ENCODE measurements around the gene EIF4A2.

The EIF4A2 gene

DNA sequence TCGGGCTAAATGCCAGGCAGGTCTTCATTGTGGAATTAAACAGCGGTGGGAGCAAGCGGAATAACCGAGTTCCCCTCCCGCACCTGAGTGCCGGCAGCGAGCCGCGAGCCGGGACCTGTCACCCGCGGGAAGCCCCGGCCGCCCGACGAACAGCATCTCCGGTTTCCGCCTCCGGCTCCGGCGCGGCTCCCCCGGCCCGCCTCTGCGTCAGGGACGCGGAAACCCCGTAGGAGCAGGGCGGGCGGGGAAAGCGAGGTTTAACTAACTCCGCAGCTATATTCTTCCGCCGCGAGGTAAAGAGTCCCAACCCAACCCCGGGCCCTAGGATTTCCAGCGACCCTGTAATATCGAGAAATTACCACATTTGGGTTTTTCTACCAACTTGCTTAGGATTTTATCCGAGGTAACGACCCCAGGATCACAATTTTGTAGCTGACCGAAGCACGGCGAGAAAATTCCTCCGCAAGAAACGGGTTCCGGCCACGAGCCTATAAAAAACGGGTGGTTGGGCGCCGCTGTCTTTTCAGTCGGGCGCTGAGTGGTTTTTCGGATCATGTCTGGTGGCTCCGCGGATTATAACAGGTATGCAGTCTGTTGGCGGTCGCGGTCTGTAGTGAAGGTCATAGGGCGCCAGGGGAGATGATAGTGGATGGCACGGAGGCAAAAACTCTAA is at the start of gene EIF4A2:
TSS of gene EIF4A2 (plus strand) at position 520 of the 673 bp plus-strand sequence. CDS start at position 554, 34 bp downstream.
- in situ Hi-C loops (cut with MboI; ENCODE audit: low sequenced_read_pairs): no loop called here

DNA sequence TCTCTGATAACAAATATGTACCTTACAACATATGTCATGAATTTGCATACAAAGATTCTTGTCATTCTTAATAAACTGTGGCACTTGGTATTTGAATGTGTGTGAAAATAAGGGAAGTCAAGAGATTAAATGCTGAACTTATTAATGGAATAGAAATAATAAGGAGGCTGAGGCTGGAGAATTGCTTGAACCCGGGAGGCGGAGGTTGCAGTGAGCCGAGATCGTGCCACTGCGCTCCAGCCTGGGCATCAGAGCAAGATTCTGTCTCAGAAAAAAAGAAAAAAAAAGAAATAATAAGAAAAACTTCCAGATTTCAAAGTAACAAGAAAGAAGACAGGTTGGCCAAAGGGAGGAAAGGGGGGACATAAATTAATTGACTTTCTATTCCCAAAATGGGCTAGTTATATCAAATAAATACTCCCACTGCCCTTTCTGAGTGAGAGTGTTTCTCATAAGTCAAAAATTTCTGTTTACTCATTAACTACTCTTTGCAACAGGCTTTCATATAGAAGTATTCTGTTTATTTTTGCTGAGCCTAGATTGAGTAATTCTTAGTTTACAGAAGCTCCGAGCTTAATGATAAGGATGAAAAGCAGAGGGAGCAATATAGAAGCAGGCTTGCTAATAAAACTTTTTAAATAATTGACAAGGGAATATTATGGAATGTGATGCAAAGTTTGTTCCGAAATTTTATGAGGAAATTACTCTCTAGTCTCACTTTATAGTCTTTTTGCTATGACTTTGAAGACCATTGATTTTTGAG is 40.6 kb upstream of the EIF4A2 start:
- in situ Hi-C loops (cut with MboI; ENCODE audit: low sequenced_read_pairs): no loop called here

DNA sequence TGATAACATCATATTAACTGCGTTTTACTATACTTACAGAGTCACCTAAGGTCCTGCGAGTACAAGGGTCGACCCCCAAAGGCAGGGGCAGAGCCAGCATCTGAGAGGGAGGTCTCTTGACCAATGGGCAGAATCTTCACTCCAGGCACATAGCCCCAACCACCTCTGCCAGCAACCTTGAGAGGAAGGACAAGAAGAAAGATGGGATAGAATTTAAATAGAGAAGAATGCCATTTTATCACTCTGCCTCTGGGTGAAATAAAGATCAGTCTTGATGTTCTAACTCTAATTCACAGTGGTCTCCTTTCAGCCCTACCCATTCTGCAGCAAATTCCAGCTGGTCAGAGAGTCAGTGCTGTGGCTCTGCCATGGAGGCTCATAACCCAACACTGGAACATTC is 39.7 kb upstream of the EIF4A2 start:
- in situ Hi-C loops (cut with MboI; ENCODE audit: low sequenced_read_pairs): no loop called here

DNA sequence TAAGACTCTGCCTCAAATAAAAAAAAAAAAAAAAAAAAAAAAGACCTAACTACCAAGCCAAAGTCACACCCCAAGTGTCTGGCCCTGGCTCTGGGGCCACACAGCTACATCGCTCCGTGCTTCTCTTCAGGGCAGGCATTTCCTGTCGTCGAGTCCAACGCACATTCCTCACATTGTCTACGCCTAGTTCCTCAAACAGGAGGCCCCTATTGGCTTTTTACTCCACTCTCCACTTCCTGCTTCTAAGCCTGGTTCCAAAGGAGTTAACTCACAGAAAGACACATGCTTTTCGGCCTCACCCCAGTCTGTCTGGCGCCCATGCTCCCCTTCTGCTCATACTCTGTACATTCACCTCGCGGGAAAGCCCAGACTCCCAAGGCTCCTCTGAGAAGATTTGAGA is 37.4 kb upstream of the EIF4A2 start:
- in situ Hi-C loops (cut with MboI; ENCODE audit: low sequenced_read_pairs): no loop called here

DNA sequence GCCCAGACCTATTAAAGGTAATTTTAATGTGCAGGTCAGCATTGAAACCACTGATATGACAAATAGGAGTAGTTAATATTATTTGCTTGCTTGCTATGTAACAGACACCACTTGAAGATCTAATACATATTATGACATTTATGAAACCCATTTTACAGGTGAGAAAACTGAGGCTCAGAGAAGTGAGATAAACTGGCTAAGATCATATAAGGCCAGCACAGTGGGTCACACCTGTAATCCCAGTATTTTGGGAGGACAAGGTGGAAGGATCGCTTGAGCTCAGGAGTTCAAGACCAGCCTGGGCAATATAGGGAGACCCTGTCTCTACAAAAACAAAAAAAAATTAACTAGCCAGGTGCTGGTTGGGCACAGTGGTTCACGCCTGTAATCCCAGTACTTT is 33.1 kb upstream of the EIF4A2 start:
- in situ Hi-C loops (cut with MboI; ENCODE audit: low sequenced_read_pairs): no loop called here

DNA sequence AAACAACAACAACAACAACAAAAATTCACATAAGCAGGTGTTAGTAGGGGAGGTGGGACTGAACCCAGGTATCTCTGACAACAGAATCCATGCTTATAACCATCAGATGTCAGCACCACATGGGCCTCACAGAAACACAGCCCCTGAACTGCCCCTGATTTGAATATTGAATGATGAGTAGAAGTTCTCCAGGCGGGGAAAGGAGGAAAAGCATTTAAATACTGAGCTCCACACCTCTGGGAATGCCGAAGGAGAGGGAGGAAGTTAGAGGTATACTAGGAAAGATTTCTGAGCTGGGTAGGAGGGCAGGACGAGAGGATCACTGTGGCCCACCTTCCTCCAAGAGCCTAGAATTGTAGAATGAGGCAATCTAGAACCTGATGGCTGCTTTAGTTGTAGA is 31.9 kb upstream of the EIF4A2 start:
- in situ Hi-C loops (cut with MboI; ENCODE audit: low sequenced_read_pairs): no loop called here

DNA sequence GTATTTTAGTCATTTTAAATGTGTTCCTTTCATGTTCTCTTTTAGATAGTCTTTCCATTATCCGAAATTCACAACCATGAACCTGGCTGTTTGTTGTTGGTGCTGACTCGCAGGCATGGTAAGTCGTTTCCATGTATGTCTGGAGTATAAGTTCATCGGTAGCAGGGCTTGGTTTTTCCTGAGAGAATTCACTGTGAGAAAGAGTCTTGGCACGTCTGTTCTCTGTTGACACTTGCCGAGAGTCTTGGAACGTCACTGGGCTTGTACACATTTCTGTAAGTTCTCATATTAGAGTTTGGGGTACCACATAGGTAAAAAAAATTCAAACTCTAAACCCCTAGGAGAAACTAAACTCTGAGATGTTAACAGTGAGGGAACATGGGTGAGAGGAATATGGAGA is 29.4 kb upstream of the EIF4A2 start:
- in situ Hi-C loops (cut with MboI; ENCODE audit: low sequenced_read_pairs): no loop called here

DNA sequence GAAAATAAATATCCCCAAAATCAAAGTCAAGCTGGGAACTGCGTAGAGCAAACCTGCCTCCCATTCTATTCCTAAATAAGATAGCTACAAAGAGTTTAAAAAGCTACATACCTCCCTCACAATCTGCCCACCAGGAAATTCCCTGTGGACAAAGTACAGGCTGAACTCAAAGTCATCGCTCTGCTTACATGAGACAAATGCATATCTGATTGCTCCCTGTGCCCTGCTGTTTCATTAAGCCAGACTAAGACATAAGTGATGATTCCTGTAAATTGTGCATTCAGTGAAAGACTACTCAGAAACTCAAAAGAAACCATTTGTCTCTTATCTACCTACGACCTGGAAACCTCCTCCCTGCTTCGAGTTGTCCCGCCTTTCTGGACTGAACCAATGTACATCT is 28.5 kb upstream of the EIF4A2 start:
- in situ Hi-C loops (cut with MboI; ENCODE audit: low sequenced_read_pairs): no loop called here

DNA sequence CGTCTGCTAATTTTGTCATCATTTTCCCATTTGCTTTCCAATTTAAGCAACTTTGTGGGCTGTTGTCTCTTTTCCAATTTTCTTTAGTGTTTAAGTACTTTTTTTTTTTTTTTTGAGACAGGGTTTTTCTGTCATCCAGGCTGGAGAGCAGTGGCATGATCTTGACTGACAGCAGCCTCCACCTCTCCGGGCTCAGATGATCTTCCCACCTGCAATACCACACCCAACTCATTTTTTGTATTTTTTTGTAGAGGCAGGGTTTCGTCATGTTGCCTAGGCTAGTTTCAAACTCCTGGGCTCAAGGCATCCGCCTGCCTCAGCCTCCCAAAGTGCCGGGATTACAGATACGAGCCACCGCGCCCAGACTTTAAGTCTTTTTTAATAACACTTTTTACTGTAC is 26.2 kb upstream of the EIF4A2 start:
- in situ Hi-C loops (cut with MboI; ENCODE audit: low sequenced_read_pairs): no loop called here

DNA sequence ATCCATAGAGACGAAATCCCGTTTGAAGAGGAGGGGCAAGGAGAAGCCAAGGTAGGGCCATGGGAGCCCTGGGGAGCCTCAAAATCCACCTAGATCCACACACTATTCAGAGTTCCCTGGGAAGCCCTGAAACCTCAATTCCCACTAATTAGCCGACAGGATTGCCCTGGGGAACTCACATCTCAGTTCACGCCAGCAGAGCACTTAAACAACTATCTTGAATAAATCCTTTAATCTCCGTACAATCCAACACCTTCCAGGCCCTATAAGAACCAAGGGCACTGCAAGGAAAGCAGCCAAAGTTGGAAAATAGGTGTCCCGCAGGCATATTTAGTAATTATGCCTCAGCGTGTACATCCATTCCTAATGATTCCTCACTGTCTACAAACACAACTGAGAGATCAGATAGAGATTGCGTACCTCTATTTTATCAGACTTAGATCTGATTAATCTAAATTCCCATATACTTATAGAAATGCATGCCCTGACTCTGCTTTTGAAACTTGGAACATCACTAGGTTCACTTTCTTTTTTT is 25.6 kb upstream of the EIF4A2 start:
- in situ Hi-C loops (cut with MboI; ENCODE audit: low sequenced_read_pairs): no loop called here

DNA sequence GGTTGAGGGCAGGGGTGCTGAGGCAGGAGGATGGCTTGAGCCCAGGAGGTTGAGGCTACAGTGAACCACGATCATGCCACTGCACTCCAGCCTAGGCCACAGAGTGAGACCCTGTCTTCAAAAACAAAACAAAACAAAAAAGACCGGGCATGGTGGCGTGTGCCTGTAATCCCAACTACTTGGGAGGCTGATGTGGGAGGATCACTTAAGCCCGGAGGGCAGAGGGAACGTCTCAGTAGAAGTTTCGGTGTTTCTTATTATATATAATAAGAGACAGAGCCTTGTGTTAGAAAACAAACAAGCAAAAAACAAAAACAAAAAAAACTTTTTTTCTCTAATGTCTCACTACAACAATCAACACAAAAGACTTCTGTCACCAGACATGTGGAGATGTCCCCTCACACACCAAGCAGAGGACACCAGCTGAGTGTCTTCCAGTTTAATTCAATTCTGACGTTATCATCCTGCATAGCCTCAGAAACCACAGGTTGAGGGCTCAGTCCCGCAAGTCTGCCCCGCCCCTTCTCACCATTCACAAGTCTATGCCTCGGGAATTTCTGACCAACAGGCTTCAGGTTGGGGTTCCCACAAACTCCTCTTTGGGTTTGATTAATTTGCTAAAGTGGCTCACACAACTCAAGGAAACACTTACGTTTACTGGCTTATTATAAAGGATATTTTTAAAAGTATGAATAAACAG is 24.0 kb upstream of the EIF4A2 start:
- in situ Hi-C loops (cut with MboI; ENCODE audit: low sequenced_read_pairs): no loop called here

DNA sequence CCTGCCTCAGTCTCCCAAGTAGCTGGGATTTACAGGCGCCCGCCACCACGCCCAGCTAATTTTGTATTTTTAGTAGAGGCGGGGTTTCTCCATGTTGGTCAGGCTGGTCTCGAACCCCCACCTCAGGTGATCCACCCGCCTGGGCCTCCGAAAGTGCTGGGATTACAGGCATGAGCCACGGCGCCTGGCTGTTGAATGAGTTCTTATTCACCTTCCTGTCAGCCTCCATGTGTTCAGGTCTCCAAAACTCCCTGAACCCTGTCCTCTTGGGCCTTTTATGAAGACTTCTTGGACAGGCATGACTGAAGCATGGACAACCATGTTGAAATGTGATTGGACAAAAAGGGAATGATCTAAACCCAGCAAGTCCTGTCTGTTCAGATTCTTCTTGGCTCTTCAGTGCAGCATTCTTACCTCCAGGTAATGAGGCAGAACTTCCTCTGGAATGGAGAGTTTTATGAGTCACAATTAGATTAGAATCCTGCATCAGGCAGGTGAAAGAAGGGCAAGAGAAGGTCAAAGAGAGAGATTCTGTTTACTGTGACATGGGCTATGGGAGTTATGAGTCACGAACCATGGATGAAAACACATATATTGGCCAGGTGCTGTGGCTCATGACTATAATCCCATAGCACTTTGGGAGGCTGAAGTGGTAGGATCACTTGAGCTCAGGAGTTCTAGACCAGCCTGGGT is 23.1 kb upstream of the EIF4A2 start:
- in situ Hi-C loops (cut with MboI; ENCODE audit: low sequenced_read_pairs): no loop called here

DNA sequence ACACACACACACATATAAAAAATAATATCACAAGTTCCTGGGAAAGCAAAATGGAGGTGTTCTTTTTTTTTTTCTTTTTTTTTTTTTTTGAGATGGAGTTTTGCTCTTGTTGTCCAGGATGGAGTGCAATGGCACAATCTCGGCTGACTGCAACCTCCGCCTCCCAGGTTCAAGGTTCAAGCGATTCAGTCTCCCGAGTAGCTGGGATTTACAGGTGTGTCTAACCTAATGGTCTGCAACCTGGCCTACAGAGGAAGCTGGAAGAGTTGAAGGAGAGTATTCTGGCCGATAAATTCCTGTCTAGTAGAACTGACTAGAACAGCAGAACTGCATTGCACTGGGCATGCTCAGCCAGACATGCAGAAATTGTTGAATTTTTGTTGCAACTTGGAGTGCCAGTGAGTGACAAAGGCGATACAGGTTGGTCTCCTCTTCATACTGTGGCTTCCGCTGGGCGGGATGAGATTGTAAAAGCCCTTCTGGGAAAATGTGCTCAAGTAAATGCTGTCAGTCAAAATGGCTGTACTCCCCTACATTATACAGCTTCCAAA is 22.4 kb upstream of the EIF4A2 start:
- in situ Hi-C loops (cut with MboI; ENCODE audit: low sequenced_read_pairs): no loop called here

DNA sequence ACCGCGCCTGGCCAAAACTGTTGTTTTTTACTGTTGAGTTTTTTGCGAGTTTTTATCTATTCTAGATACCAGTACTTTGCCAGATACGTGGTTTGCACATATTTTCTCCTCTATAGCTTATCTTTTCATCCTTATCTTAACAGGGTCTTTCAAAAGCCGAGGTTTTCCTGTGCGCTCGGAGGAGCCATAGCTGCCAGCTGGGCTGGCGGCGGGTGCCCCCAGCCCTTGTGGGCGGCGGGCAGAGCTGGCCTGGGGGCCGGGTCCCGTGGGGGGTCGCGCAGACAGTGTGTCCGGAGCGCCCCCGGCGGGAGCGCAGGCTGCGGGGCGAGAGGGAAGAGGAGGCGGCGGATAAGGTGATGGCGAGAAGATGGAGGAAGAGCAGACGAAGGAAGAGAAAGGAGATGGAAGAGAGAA is 11.1 kb upstream of the EIF4A2 start:
- in situ Hi-C loops (cut with MboI; ENCODE audit: low sequenced_read_pairs): no loop called here

DNA sequence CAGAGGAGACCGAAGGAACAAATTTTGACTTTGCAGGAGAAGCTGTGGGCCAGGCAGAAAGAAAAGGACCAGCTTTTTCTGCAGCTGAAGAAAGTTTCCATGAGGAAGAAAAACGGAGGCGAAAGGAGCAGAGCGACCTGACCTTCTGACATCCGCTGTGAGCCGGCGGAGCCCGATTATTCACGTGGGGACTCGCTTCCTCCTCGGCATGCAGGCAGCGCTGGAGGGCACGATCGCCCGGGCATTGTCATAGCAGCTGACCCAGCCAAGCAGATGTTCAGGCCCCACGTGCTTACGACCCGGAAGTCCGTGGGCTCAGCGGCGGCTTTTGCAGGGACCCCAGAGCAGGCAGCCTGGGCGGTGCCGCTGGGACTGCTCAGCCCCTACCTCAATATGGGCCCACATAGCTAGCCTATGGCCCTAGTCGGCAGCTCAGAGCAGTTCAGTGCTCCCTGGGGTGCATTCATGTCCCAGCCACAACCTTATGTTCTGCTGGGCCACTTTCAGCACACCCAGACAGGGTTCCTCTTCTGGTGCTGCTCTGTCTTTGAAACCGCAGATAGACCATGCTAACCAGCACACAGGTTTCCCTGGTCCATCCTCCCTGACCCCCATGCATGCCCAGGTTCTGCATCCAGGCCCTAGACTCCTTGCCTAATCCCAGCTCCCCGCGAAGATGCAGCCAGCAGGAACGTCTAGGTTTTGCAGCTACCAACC is 10.5 kb upstream of the EIF4A2 start:
- in situ Hi-C loops (cut with MboI; ENCODE audit: low sequenced_read_pairs): no loop called here

DNA sequence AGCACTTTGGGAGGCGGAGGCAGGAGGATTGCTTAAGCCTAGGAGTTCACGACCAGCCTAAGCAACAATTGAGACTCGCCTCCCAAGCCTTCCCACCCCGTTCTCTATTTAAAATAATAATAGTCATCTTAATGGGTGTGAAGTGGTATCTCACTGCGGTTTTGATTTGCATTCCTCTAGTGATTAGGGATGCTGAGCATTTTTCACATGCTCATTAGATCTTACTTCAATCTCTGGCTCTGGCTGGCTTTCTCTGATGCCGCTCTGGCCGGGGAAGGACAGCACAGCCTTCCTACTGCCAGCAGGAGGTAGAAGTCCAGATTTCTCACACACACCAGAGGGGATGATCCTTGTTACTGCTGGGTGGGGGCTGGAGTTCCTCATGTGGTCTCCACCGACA is 7.4 kb upstream of the EIF4A2 start:
- in situ Hi-C loops (cut with MboI; ENCODE audit: low sequenced_read_pairs): no loop called here

DNA sequence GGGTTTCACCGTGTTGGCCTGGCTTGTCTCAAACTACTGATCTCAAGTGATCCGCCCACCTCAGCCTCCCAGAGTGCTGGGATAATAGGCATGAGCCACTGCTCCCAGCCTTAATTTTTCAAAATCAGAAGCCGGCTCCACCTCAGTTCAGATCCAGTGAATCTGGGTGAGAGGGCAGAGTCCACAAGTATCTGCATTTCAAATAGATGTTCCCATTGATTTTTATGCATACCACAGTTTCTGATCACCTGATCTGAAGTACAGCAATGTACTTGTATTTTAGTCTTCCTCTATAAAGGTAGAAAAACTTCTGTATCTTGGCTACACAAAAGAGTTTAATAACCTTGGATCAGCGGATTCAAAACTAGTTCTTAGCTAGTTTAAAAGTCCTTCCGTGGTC is 4.2 kb upstream of the EIF4A2 start:
- in situ Hi-C loops (cut with MboI; ENCODE audit: low sequenced_read_pairs): no loop called here

DNA sequence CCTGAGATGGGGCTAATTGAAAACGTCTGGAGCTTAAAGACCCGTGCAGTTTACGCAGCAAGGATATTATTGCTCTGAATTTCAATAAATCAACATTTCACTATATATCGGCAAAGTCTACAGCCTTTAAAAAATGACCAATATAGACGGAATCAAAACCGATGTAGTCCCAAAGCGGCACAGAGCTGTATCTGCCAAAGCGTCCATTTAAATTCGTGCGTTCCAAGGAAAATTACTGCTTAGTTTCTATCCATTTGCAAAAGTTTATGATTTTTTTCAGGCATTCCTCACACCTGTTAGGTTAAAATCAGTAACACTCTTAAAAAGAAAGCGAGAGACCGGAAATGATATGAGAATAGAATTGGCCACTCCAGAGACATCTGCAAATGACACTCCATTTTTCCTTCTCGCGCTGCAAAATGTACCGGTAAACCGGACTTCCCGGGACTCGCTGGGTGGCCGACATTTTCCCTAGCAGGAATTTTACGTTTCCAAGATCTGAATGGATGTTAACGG is 777 bp upstream of the EIF4A2 start:
- in situ Hi-C loops (cut with MboI; ENCODE audit: low sequenced_read_pairs): no loop called here

DNA sequence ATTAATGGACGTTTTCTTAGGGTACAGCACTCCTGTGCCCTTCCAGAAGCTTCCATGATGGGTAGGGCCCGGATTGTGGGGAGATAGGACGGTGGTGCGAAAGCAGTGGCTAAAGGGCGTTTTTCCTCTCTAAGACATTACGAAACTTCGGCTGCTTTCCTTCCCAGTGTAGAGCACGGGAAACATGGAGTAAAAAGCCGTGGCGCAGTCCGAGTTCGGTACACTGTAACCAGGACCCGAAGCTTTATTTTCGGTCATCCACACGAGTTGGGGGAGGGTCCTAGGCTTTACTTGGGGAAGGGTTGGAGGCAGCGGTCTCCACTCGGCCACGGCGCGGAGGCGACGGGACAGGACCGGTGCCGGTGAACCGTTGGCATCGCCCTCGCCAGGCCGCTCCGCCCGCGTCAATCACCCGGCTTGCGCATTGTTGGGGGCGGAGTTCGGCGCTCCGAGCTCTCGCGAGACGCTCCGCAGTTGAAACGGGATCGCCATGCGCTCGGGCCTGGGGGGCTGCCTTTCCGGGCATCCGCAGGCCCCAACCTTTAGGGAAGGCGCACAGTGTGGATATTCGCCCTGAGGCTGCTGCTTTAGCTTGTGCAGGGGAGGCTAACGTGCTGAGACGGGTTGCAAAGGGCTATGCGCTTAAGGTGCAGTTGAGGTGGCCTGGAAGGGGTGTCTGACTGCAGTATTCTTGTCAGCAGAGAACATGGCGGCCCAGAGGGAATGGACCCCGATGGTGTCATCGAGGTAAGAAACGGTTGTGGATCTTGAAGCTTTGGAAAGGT is 546 bp downstream of the EIF4A2 start:
- in situ Hi-C loops (cut with MboI; ENCODE audit: low sequenced_read_pairs): no loop called here

All from HL-60/S4 (cell line).